BLaER1 treated with 17β-estradiol and CSF1 and Interleukin-3, amounts not matched to agents 10 nM and 100 nM (cell line): ENCODE measurements around the gene MRPS18A.
A peak's percentile ranks its signal among the peaks of the same experiment; 100 is the strongest.

Source experiments
- H3K27ac ChIP-seq, 11 experiments: shearing (Covaris generic); formaldehyde crosslinking; 2 replicates each; pipeline ENCODE4 v1.8.1; 2022
- H3K27me3 ChIP-seq, 11 experiments: shearing (Covaris generic); formaldehyde crosslinking; 2 replicates each; pipeline ENCODE4 v1.8.1; 2022
- H3K36me3 ChIP-seq, 11 experiments: shearing (Covaris generic); formaldehyde crosslinking; 2 replicates each; pipeline ENCODE4 v1.8.1; 2022
- H3K4me1 ChIP-seq, 10 experiments: shearing (Covaris generic); formaldehyde crosslinking; 2 replicates each; pipeline ENCODE4 v1.8.1; 2022
- H3K4me2 ChIP-seq, 11 experiments: shearing (Covaris generic); formaldehyde crosslinking; 2 replicates each; pipeline ENCODE4 v1.8.1; 2022
- H3K4me3 ChIP-seq, 10 experiments: shearing (Covaris generic); formaldehyde crosslinking; 2 replicates each; pipeline ENCODE4 v1.8.1; 2022
- H3K9ac ChIP-seq, 11 experiments: shearing (Covaris generic); formaldehyde crosslinking; 2 replicates each; pipeline ENCODE4 v1.8.1; 2022
- H3K9me3 ChIP-seq, 11 experiments: shearing (Covaris generic); formaldehyde crosslinking; replicated peaks in 1 of 11; 2 replicates each; pipeline ENCODE4 v1.8.1; 2022
- H4K20me1 ChIP-seq, 11 experiments: shearing (Covaris generic); formaldehyde crosslinking; 2 replicates each; pipeline ENCODE4 v1.8.1; 2022
- Cebpa-rat ChIP-seq, 11 experiments: shearing (Covaris generic); IDR thresholded peaks; 2 replicates each; pipeline ENCODE4 v1.8.1; 2022

MRPS18A gene

GRCh38 chr6:43671011-43671800 is 16.4 kb downstream of the MRPS18A start:
- peak overlapping the region in 4 of 11 experiments; percentile 59 to 87 (median 75); a peak in 7 of 22 replicates for H3K4me2 ChIP-seq
- no peaks in the 10 kb centered on the region for H3K9me3 ChIP-seq
- H3K4me1 ChIP-seq: peaks cover 12 to 55% (median 26%) of the 10 kb centered on the region in 10 experiments
- H3K27ac ChIP-seq: peak overlapping the region in 3 of 11 experiments; percentile 55 to 61 (median 56); a peak in 4 of 22 replicates
- TF ChIP-seq Cebpa-rat (IDR thresholded peaks at IDR 0.05): no peak
- no peaks in the 10 kb centered on the region for H3K27me3 ChIP-seq
- H3K9ac ChIP-seq: no peak overlapping the region
- peaks cover 0 to 33% (median 6%) of the 10 kb centered on the region in 11 experiments; a peak in 12 of 22 replicates for H4K20me1 ChIP-seq
- H3K36me3 ChIP-seq: peaks cover 54 to 75% (median 66%) of the 10 kb centered on the region in 11 experiments
- no peak overlapping the region for H3K4me3 ChIP-seq

- peak overlapping the region in 5 of 11 experiments; percentile 33 to 87 (median 71); a peak in 10 of 22 replicates for H3K4me2 ChIP-seq
- peak overlapping the region in 2 of 11 experiments; percentile 2 to 25; a peak in 3 of 22 replicates for H3K9ac ChIP-seq
- peaks cover 48 to 69% (median 60%) of the 10 kb centered on the region in 11 experiments for H3K36me3 ChIP-seq
Measured at GRCh38 chr6:43670623-43670986, 17.0 kb downstream of the MRPS18A start.

GRCh38 chr6:43669922-43670622 is 17.5 kb downstream of the MRPS18A start:
- Histone ChIP-seq H3K27ac (peak overlapping the region in 5 of 11 experiments; percentile 17 to 61 (median 55); a peak in 10 of 22 replicates), H3K4me1 (peaks cover 12 to 55% (median 26%) of the 10 kb centered on the region in 10 experiments), H4K20me1 (peaks cover 0 to 27% (median 6%) of the 10 kb centered on the region in 11 experiments; a peak in 11 of 22 replicates), H3K9ac (peak overlapping the region in 2 of 11 experiments; percentile 2 to 25; a peak in 3 of 22 replicates), H3K4me2 (peak overlapping the region in 5 of 11 experiments; percentile 33 to 87 (median 71); a peak in 10 of 22 replicates), H3K27me3 (no peaks in the 10 kb centered on the region), H3K9me3 (no peaks in the 10 kb centered on the region), H3K4me3 (no peak overlapping the region), H3K36me3 (peaks cover 42 to 63% (median 55%) of the 10 kb centered on the region in 11 experiments)
- TF ChIP-seq Cebpa-rat (IDR thresholded peaks at IDR 0.05): no peak

More at GRCh38 chr6:43670623-43670986, 17.0 kb downstream of the MRPS18A start:
- Histone ChIP-seq H3K27ac (peak overlapping the region in 4 of 11 experiments; percentile 17 to 61 (median 56); a peak in 9 of 22 replicates), H3K9me3 (no peaks in the 10 kb centered on the region), H4K20me1 (peaks cover 0 to 32% (median 6%) of the 10 kb centered on the region in 11 experiments; a peak in 11 of 22 replicates), H3K27me3 (no peaks in the 10 kb centered on the region), H3K4me1 (peaks cover 12 to 55% (median 26%) of the 10 kb centered on the region in 10 experiments), H3K4me3 (no peak overlapping the region)
- TF ChIP-seq Cebpa-rat (IDR thresholded peaks at IDR 0.05): no peak

GRCh38 chr6:43669050-43669921 is 18.3 kb downstream of the MRPS18A start:
- peak overlapping the region in 2 of 11 experiments; percentile 2 to 25; a peak in 3 of 22 replicates for H3K9ac ChIP-seq

GRCh38 chr6:43668151-43669028 is 19.2 kb downstream of the MRPS18A start:
- H3K9ac ChIP-seq: peak overlapping the region in 4 of 11 experiments; percentile 18 to 46 (median 29); a peak in 4 of 22 replicates

More at GRCh38 chr6:43669050-43669921, 18.3 kb downstream of the MRPS18A start:
- Histone ChIP-seq H3K4me1 (peaks cover 12 to 55% (median 26%) of the 10 kb centered on the region in 10 experiments), H3K36me3 (peaks cover 34 to 55% (median 47%) of the 10 kb centered on the region in 11 experiments), H3K27me3 (no peaks in the 10 kb centered on the region), H3K9me3 (no peaks in the 10 kb centered on the region), H3K27ac (peak overlapping the region in 6 of 11 experiments; percentile 17 to 61 (median 42); a peak in 8 of 22 replicates), H3K4me2 (peak overlapping the region in 5 of 11 experiments; percentile 33 to 87 (median 71); a peak in 9 of 22 replicates), H3K4me3 (no peak overlapping the region), H4K20me1 (peaks cover 0 to 23% (median 5%) of the 10 kb centered on the region in 11 experiments; a peak in 10 of 22 replicates)
- no peak for TF ChIP-seq Cebpa-rat (IDR thresholded peaks at IDR 0.05)

GRCh38 chr6:43667245-43668150 is 20.1 kb downstream of the MRPS18A start:
- Histone ChIP-seq H3K9ac (peak overlapping the region in 7 of 11 experiments; percentile 14 to 53 (median 31); a peak in 9 of 22 replicates), H3K4me1 (peaks cover 12 to 53% (median 24%) of the 10 kb centered on the region in 10 experiments), H3K4me3 (no peak overlapping the region), H3K27ac (peak overlapping the region in 4 of 11 experiments; percentile 14 to 25 (median 22); a peak in 4 of 22 replicates), H4K20me1 (peaks cover 0 to 18% (median 0%) of the 10 kb centered on the region in 11 experiments; a peak in 6 of 22 replicates), H3K9me3 (no peaks in the 10 kb centered on the region), H3K27me3 (no peaks in the 10 kb centered on the region), H3K36me3 (peaks cover 17 to 38% (median 29%) of the 10 kb centered on the region in 11 experiments), H3K4me2 (peak overlapping the region; percentile 57 to 87 (median 74))
- TF ChIP-seq Cebpa-rat (IDR thresholded peaks at IDR 0.05): no peak

More at GRCh38 chr6:43668151-43669028, 19.2 kb downstream of the MRPS18A start:
- H3K9me3 ChIP-seq: no peaks in the 10 kb centered on the region
- H3K4me1 ChIP-seq: peaks cover 12 to 55% (median 25%) of the 10 kb centered on the region in 10 experiments
- peak overlapping the region in 10 of 11 experiments; percentile 57 to 87 (median 76); a peak in 16 of 22 replicates for H3K4me2 ChIP-seq
- peaks cover 25 to 47% (median 38%) of the 10 kb centered on the region in 11 experiments for H3K36me3 ChIP-seq
- peaks cover 0 to 20% (median 2%) of the 10 kb centered on the region in 11 experiments; a peak in 9 of 22 replicates for H4K20me1 ChIP-seq
- no peak overlapping the region for H3K4me3 ChIP-seq
- no peaks in the 10 kb centered on the region for H3K27me3 ChIP-seq
- peak overlapping the region in 4 of 11 experiments; percentile 19 to 61 (median 40); a peak in 4 of 22 replicates for H3K27ac ChIP-seq
- TF ChIP-seq Cebpa-rat (IDR thresholded peaks at IDR 0.05): no peak
